Epithelial cell of esophagus (primary cell): ENCODE measurements around the gene PYGB.

ENCODE experiments used
- DNase-seq: peaks from one replicate; pipeline ENCODE4 v3.0.0; 2010; ENCODE audit warnings: low read depth
- H3K4me3 ChIP-seq: 2 replicates; pipeline ENCODE4 v1.5.1; 2011; ENCODE audit warnings: mild to moderate bottlenecking, low read length, control low read depth
- CTCF ChIP-seq: IDR thresholded peaks from 2 replicates; pipeline ENCODE4 v1.5.1; 2011; ENCODE audit warnings: low read depth, mild to moderate bottlenecking, low read length, control low read depth, inconsistent platforms; ENCODE audit not compliant: insufficient read depth; ENCODE audit errors: missing control alignments

PYGB gene

GRCh38 chr20:25345721-25346120 is 97.8 kb downstream of the PYGB start:
- no peak for DNase-seq
- no peak for TF ChIP-seq CTCF
- no peak overlapping the region for H3K4me3 ChIP-seq

- no peak for TF ChIP-seq CTCF
- no peak for DNase-seq
- H3K4me3 ChIP-seq, result no peak overlapping the region
These were observed 98.5 kb downstream of the PYGB start for GRCh38 chr20:25346349-25346748.
